ENCODE data around the gene GJB2.

The GJB2 gene

GRCh38 chr13:20193162-20193906, 596 bp upstream of the GJB2 start:
- no peak for DNase-seq (ENCODE audit: low read depth, low spot score)
- H3K27ac ChIP-seq: peak overlapping the region; percentile 80

DNA sequence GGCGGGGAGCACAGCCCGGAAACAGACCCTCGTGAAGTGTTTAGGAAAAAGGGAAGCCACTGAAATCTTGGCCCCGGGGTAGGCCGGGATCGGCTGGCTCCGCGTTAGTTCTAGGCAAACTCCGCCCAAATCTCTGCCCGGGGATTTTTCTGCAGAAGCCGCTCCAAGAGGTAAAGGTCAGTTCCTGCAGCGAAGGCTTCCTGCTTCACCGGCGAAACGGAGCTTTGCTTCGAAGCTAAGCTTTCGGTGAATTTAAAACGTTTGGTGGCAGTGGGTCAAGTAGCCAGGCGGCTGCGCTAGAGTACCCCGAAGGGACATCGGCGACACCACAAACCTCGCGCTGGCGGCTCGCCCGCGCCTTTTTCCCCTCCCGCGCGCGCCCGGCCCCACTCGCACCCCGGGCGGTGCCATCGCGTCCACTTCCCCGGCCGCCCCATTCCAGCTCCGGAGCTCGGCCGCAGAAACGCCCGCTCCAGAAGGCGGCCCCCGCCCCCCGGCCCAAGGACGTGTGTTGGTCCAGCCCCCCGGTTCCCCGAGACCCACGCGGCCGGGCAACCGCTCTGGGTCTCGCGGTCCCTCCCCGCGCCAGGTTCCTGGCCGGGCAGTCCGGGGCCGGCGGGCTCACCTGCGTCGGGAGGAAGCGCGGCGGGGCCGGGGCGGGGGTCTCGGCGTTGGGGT, 441 bp downstream of the GJB2 start:
- DNase-seq (ENCODE audit: low read depth, low spot score): no peak
- peak overlapping the region; percentile 80 for H3K27ac ChIP-seq

DNA sequence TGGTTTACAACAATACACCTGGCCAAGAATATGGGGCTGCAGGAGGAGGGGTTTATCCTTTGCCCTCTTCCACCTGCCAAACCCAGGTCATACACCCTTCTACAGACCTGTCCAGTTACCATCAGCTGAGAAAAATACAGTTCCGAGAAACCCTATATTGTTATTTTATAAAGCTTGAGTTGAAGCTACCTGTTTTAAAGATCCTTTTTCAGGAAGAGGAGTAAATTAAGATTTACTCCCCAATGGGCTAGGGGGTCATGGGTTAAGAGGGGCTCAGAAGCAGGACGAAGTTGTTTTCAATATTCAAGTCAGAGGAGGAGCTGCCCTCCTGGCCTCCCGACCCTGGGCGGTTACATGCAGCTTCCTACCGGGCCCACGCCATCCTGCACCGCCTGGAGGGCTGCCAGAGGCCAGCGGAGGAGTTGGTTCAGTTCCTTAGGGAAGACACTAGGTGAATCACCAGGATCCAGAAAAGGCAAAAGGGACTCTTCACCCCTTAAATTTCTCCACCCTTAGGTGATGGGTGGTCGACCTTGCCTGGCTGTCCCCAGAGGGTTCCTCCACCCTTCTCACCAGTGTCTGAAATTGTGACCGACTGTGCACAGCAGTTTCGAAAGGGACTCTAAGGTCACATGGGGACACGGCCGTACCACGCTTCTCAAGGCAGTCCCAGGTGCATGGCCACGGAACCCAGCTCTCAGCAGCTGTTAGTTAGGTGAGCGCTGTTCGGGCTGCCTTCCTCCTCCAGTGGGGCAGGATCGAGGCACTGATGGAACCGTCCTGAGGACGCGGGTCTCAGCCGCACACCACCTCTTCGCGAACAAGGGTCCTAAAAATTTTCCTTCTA, 1.2 kb downstream of the GJB2 start:
- peak overlapping the region; percentile 80 for H3K27ac ChIP-seq
- no peak for DNase-seq (ENCODE audit: low read depth, low spot score)

GRCh38 chr13:20190481-20191310, 2.0 kb downstream of the GJB2 start:
- DNase-seq (ENCODE audit: low read depth, low spot score): peak; percentile 52
- H3K27ac ChIP-seq: peak overlapping the region; percentile 80

DNA sequence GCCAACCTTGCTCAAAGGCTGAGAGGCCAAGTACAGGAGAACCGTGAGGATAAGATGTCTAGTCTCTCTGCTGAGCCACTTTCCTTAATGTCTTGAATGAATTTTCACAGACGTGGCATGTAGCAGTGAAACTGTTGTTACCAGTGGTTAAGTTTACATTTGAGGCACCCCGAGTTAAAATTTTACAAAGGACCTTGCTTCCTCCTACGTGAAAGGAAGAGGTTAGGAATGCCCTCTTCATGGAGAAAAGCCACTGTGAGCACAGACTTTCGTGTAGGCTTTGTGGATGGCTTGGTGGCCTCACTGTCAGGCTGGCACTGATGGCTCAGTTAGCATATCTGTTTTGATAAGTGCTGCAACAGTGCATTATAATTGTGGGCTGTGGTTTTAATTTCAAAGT, 2.7 kb downstream of the GJB2 start:
- H3K27ac ChIP-seq: peak overlapping the region; percentile 80
- no peak for DNase-seq (ENCODE audit: low read depth, low spot score)

GRCh38 chr13:20188667-20189553, 3.8 kb downstream of the GJB2 start:
- DNase-seq (ENCODE audit: low read depth, low spot score): no peak
- no peak overlapping the region for H3K27ac ChIP-seq

- no peak overlapping the region for H3K27ac ChIP-seq
- no peak for DNase-seq (ENCODE audit: low read depth, low spot score)
Measured at GRCh38 chr13:20186771-20187170, 6.0 kb downstream of the GJB2 start.

DNA sequence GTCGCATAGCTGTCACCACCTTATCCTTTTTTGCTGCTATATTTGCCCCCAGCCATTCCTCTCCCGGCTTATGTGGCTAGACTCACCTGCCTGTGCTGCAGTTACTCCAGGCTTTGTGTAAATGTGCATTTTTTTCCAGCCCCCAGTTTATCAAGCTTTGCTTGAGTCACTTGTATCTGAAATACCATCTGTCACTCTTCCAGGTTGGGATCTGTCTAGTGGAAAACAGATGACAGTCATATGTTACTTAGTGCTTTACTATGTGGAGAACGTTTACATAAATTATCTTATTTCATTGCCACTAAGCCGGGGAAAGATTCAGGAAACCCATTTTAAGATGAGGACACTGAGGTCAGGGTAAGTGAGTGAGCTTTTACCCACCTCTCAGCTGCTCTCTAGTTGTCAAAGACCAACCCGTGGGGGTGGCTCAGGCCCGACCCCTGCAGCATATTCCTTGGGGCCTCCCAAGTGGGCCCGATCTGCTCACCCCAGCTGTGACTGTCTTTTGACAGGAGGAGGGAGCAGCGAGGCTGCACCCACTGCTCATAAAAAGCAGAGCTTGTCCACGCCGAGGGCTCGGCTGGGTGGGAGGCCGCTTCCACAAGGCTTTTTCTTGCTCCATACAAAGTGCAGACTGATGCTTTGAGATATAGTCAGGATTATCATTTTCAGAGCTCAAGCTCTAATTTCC, 7.2 kb downstream of the GJB2 start:
- DNase-seq (ENCODE audit: low read depth, low spot score): no peak

DNA sequence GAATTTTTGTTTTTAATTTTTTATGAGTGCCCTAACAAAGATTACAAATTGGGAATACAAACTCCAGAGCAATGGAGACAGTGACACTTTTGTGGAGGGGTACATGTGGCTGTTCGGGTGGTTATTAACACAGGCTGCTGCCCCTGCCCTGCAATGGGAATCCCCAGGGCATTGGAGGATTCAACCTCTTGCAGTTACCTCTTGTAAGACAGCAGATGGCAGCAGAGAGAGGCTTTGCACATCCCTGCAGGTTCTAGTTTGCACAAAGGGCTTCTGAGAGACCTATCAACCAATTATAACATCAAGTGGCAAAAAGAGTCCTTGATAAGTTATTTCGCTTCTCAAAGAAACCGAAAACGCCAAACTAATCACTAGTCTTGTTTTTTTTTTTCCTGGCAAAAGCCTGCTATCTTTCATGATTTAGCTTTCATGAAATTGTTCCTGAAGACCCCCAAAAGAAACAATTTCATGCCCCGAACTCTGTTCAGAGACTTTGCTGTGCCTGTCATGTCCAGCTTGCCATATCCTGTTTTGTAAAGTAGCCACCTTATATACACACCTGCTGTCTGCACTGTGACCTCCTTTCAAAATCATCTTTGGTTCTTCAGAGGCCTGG, 10.4 kb downstream of the GJB2 start:
- DNase-seq (ENCODE audit: low read depth, low spot score): no peak
- H3K27ac ChIP-seq: no peak overlapping the region

More for the DNA sequence above, 7.2 kb downstream of the GJB2 start:
- no peak overlapping the region for H3K27ac ChIP-seq

DNA sequence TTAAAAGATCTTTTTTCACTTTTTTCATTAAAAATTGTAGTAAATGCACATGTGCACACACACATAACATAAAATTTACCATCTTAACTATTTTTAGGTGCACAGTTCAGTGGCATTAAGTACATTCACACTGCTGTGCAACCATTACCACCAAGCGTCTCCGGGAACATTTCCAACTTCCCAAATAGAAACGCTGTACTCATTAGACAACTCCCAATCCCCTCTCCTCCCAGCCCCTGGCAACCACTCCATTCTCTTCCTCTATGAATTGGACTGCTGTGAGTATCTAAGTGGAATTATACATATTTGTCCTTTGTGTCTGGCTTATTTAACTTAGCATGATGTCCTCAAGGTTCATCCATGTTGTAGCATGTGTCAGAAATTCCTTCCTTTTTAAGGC, 11.6 kb downstream of the GJB2 start:
- no peak overlapping the region for H3K27ac ChIP-seq
- no peak for DNase-seq (ENCODE audit: low read depth, low spot score)

GRCh38 chr13:20178156-20178555, 14.6 kb downstream of the GJB2 start:
- no peak for DNase-seq (ENCODE audit: low read depth, low spot score)
- H3K27ac ChIP-seq: no peak overlapping the region

DNA sequence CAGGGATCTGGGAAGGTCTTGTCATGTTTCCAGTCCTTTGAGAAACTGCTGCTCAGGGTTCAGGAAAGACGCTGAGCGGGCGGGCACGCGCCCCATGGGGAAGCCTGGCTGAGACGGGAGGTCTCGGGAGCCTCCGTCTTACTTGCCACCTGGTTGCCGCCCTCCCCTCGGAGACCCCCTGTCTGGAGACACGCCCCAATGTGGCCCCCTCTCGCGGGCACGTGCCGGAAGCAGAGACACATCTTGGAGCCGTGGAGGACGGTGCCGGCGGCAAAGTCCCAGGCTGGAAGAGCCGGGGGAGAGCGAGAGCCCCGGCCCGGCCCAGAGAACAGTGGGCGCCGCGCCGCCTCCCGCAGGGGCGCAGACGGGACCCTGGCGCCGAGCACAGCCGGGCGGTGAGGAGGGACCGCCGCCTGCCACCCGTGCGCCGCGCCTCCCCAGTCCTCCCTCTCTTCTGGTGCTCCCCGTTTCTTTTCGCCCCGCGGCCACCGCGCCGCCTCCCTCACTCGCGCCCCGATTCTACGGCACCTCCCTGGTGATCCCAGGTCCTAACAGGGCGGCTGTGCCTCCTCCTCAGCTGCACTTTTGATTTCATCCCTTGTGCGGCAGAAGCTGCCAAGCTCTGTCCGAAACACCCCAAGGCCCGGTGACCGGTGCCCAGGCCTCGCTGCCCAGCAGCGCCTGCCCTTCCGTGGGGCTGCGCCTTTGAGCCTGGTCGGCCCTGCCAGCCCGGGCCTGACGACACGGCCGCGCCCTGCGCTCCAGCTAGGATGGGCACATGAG, 15.5 kb downstream of the GJB2 start:
- no peak overlapping the region for H3K27ac ChIP-seq
- DNase-seq (ENCODE audit: low read depth, low spot score): no peak

GRCh38 chr13:20175907-20176652, 16.7 kb downstream of the GJB2 start:
- H3K27ac ChIP-seq: peak overlapping the region; percentile 64
- no peak for DNase-seq (ENCODE audit: low read depth, low spot score)

GRCh38 chr13:20175406-20175794, 17.3 kb downstream of the GJB2 start:
- peak overlapping the region; percentile 64 for H3K27ac ChIP-seq
- no peak for DNase-seq (ENCODE audit: low read depth, low spot score)

- H3K27ac ChIP-seq: peak overlapping the region; percentile 64
- peak; percentile 98 for DNase-seq (ENCODE audit: low read depth, low spot score)
Measured at GRCh38 chr13:20174656-20175405, 17.9 kb downstream of the GJB2 start.

DNA sequence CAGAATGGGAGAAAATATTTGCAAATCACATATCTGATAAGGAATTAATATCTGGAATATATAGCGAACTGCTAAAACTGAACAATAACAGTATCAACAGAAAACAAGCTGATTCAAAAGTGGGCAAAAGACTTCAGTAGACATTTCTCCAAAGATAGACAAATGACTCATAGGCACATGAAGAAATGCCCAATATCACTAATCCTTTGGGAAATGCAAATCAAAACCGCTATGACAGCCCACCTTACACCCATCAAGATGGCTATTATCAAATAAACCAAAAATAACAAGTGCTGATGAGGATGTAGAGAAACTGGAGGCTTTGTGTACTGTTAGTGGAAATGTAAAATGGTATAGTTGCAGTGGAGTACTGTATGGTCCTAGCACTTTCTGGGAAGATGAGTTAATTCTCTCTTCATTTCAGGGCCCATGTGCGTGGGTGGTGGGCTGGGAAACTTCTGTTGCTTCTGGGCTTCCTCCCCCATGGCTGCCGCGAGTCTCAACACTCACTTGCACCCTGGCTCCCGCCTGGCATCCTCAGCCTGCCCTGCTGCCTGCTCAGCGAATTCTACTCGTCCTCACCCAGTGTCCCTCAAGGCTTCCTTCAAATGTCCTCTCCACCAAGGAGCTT, 19.5 kb downstream of the GJB2 start:
- no peak for DNase-seq (ENCODE audit: low read depth, low spot score)
- H3K27ac ChIP-seq: no peak overlapping the region
